ENCODE results near the gene FBXO3. TPM values are rescaled to one million over a fixed set of nuclear protein-coding genes. Genes with fewer than 3 reads are reported as not detected.

Gene FBXO3
- total RNA-seq, 2 experiments from 2014 or later: 26.9 to 30.9 TPM

GRCh38 chr11:33695051-33695566 is 79.2 kb downstream of the FBXO3 start:
- DNase-seq: no peak
- H3K27me3 Mint-ChIP-seq: peaks cover 27% of the 10 kb centered on the region
- CTCF ChIA-PET: interaction anchor here (0.6 kb wide), 1 partner anchor 335 kb away, joined by 3 read pairs; no protein-coding TSS in a partner anchor
- no peak overlapping the region for H3K4me3 Mint-ChIP-seq
- H3K4me1 Mint-ChIP-seq: peaks cover 14% of the 10 kb centered on the region
- no peaks in the 10 kb centered on the region for H3K36me3 Mint-ChIP-seq (ENCODE audit: low read depth)
- POLR2A ChIA-PET: interaction anchor here (1.2 to 1.3 kb wide), 2 partner anchors 9 to 27 kb away, joined by 3 read pairs; no protein-coding TSS in a partner anchor
- H3K9me3 Mint-ChIP-seq: no peaks in the 10 kb centered on the region
- H3K27ac Mint-ChIP-seq: no peak overlapping the region

- POLR2A ChIA-PET: interaction anchor here (1.1 to 1.2 kb wide), 2 partner anchors 9 to 42 kb away, joined by 3 to 5 read pairs; partner anchors contain the start of gene CD59
- no peak for DNase-seq
- H3K4me3 Mint-ChIP-seq: no peak overlapping the region
- H3K4me1 Mint-ChIP-seq: peaks cover 11% of the 10 kb centered on the region
- no peaks in the 10 kb centered on the region for H3K9me3 Mint-ChIP-seq
- peaks cover 23% of the 10 kb centered on the region for H3K27me3 Mint-ChIP-seq
- CTCF ChIA-PET: interaction anchor here (0.6 kb wide), 1 partner anchor 335 kb away, joined by 3 read pairs; no protein-coding TSS in a partner anchor
- H3K27ac Mint-ChIP-seq: no peak overlapping the region
- H3K36me3 Mint-ChIP-seq (ENCODE audit: low read depth): no peaks in the 10 kb centered on the region
Measured at GRCh38 chr11:33694346-33695050, 79.8 kb downstream of the FBXO3 start.

DNA sequence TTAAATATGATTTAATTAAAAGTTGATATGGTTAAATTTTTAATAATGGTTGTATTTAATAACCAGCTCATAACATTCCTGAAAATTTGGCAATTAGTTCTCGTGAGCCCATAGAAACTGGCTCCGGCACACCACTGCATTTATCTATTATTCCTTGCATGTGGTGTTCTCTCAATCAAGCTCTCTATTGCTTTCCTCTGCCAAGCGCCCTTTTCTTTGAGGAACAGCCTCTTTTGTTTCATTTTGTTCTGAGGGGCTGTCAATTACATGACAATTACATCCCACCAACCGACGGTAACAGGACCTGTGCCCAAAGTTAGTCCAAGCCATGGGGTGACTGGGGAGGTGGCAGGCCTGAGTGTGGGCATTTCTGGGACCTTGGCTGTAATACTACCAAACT is 81.8 kb downstream of the FBXO3 start:
- Mint-ChIP-seq H3K4me3 (no peak overlapping the region), H3K27ac (no peak overlapping the region), H3K9me3 (no peaks in the 10 kb centered on the region), H3K36me3 (ENCODE audit: low read depth) (no peaks in the 10 kb centered on the region), H3K27me3 (peaks cover 15% of the 10 kb centered on the region), H3K4me1 (peaks cover 9% of the 10 kb centered on the region)
- POLR2A ChIA-PET: no interaction called here
- CTCF ChIA-PET: interaction anchor here (1.1 kb wide), 1 partner anchor 8 kb away, joined by 3 read pairs; the partner anchor contains the start of gene C11orf91
- DNase-seq: no peak

DNA sequence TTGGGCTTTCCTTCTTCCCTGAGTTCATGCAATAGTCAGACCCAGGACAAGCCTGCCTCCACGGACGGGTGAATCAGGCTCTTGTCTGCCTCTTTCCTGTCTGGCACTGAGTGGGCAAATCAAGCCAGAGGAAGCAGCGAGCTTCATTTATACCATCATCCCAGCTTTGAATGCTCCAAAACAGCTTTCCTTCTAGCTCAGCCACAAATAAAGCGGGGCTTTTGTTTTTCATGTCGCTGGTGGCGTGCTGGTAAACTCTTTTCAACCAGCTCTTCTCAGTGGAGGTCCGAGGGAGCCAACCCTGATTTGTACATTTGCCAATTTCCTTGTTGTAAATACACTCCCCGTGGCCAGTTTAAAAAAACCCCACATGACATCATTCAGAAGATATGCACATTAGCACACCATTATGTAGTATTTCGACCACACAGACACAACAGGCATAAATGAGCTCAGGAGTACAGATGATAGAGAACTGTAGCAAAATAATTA is 82.3 kb downstream of the FBXO3 start:
- DNase-seq: no peak
- POLR2A ChIA-PET: interaction anchor here (1.1 kb wide), 1 partner anchor 45 kb away, joined by 3 read pairs; no protein-coding TSS in a partner anchor
- H3K27me3 Mint-ChIP-seq: peaks cover 14% of the 10 kb centered on the region
- peaks cover 3% of the 10 kb centered on the region for H3K9me3 Mint-ChIP-seq
- peaks cover 9% of the 10 kb centered on the region for H3K4me1 Mint-ChIP-seq
- H3K36me3 Mint-ChIP-seq (ENCODE audit: low read depth): no peaks in the 10 kb centered on the region
- H3K27ac Mint-ChIP-seq: no peak overlapping the region
- CTCF ChIA-PET: interaction anchor here (1.1 to 1.5 kb wide), 2 partner anchors 8 to 50 kb away, joined by 3 to 5 read pairs; partner anchors contain the start of gene C11orf91
- no peak overlapping the region for H3K4me3 Mint-ChIP-seq

DNA sequence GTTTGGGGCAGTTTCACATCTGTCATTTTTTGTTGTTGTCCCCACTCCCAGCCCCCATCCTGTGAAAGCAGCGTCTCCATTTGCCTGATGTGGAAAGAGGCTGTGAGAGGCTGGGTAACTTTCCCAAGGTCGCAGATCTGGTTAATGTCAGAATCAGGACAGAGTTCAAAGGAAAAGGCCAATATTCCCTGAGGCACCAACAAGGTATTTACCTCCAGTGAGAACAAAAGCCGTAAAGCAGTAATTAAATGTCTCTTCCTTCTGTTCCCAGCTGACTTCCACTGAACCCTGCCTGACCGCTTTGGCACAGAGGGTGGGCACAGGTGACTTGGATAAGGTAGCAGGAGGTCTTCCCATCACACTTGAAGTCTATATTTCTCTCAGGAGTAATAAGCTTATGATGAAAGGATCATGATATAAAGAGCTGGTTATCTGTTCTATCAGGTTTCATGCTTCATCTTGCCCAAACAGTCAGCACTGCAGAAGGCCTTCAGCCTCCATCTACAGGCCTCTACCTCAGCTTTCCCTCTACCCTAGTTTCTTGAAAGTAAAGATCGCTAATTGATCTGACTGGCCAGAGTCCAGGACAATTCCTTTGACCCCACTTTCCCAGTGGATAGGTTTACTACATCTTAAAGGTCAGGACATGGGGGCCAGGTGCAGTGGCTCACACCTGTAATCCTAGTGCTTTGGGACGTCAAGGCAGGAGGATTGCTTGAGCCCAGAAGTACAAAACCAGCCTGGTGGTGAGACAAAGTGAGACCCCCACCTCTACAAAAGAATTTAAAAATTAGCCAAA is 83.1 kb downstream of the FBXO3 start:
- DNase-seq: no peak
- peaks cover 6% of the 10 kb centered on the region for H3K27me3 Mint-ChIP-seq
- ChIA-PET CTCF (interaction anchor here (1.1 to 1.5 kb wide), 2 partner anchors 9 to 51 kb away, joined by 3 to 5 read pairs; partner anchors contain the start of gene C11orf91), POLR2A (interaction anchor here (1.1 to 2.7 kb wide), 2 partner anchors 10 to 46 kb away, joined by 3 to 10 read pairs; partner anchors contain the start of gene C11orf91)
- peaks cover 6% of the 10 kb centered on the region for H3K4me1 Mint-ChIP-seq
- peaks cover 3% of the 10 kb centered on the region for H3K9me3 Mint-ChIP-seq
- no peak overlapping the region for H3K4me3 Mint-ChIP-seq
- H3K27ac Mint-ChIP-seq: no peak overlapping the region
- H3K36me3 Mint-ChIP-seq (ENCODE audit: low read depth): no peaks in the 10 kb centered on the region

Other genes with a start within 250 kb of the FBXO3 start
- not detected for gene C11orf91, start 73.7 kb downstream of the FBXO3 start, total RNA-seq
- 100 to 1,000 TPM; 153 to 158 TPM for gene CD59, start 38.1 kb downstream of the FBXO3 start, total RNA-seq
- gene LMO2, start 117.6 kb upstream of the FBXO3 start, total RNA-seq: not detected

Data from activated CD4-positive, alpha-beta memory T cell treated with anti-CD3 and anti-CD28 coated beads, Interleukin-2, amount 10 ng/mL, durations not matched to agents 7 days and 5 days (primary cell).